Measurements from ENCODE around the gene TMEM205. TPM values are rescaled to one million over a fixed set of nuclear protein-coding genes. Genes with fewer than 3 reads are reported as not detected.

TMEM205 gene
- total RNA-seq, 3 donors from 2014 or later (not counting 1 experiment from before 2014, with no cell fraction given): 25.0 to 29.9 (median 29.5) TPM

GRCh38 chr19:11375143-11375948 is 29.3 kb upstream of the TMEM205 start:
- Histone ChIP-seq H3K4me1 (ENCODE audit: control insufficient read depth, insufficient read depth, low read length) (peaks cover 37% of the 10 kb centered on the region), H3K36me3 (ENCODE audit: control insufficient read depth, insufficient read depth, low read length) (no peaks in the 10 kb centered on the region), H3K9me3 (ENCODE audit: control insufficient read depth, insufficient read depth, low read length) (no peaks in the 10 kb centered on the region), H3K27me3 (ENCODE audit: control insufficient read depth, insufficient read depth, low read length) (no peaks in the 10 kb centered on the region), H3K4me3 (ENCODE audit: low read length) (peak overlapping the region; percentile 84), H3K27ac (ENCODE audit: low read length) (peak overlapping the region; percentile 94)
- intact Hi-C loops (cut with micrococcal nuclease): loop anchor here (1.0 to 10.0 kb wide), 4 partner anchors 21 to 129 kb away; partner anchors contain the start of genes CCDC159, ODAD3, PLPPR2 and PRKCSH
- no peak overlapping the region for H3K4me3 Mint-ChIP-seq
- H3K27ac Mint-ChIP-seq: no peak overlapping the region
- 6% methylated on average over 27 of the region's 27 CpGs for whole genome bisulfite sequencing (ENCODE audit: insufficient coverage)
- H3K4me1 Mint-ChIP-seq: peaks cover 12% of the 10 kb centered on the region in 2 donors
- TF ChIP-seq, protein P1, sequence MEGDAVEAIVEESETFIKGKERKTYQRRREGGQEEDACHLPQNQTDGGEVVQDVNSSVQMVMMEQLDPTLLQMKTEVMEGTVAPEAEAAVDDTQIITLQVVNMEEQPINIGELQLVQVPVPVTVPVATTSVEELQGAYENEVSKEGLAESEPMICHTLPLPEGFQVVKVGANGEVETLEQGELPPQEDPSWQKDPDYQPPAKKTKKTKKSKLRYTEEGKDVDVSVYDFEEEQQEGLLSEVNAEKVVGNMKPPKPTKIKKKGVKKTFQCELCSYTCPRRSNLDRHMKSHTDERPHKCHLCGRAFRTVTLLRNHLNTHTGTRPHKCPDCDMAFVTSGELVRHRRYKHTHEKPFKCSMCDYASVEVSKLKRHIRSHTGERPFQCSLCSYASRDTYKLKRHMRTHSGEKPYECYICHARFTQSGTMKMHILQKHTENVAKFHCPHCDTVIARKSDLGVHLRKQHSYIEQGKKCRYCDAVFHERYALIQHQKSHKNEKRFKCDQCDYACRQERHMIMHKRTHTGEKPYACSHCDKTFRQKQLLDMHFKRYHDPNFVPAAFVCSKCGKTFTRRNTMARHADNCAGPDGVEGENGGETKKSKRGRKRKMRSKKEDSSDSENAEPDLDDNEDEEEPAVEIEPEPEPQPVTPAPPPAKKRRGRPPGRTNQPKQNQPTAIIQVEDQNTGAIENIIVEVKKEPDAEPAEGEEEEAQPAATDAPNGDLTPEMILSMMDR (IDR thresholded peaks at IDR 0.05): no peak
- no peaks in the 10 kb centered on the region for H3K27me3 Mint-ChIP-seq (ENCODE audit: low read depth in 2 of 2)
- no peaks in the 10 kb centered on the region for H3K9me3 Mint-ChIP-seq
- no peaks in the 10 kb centered on the region for H3K36me3 Mint-ChIP-seq
- peak; percentile 59 to 87 for DNase-seq
- peak; percentile 25 to 51 (median 30) for ATAC-seq

DNA sequence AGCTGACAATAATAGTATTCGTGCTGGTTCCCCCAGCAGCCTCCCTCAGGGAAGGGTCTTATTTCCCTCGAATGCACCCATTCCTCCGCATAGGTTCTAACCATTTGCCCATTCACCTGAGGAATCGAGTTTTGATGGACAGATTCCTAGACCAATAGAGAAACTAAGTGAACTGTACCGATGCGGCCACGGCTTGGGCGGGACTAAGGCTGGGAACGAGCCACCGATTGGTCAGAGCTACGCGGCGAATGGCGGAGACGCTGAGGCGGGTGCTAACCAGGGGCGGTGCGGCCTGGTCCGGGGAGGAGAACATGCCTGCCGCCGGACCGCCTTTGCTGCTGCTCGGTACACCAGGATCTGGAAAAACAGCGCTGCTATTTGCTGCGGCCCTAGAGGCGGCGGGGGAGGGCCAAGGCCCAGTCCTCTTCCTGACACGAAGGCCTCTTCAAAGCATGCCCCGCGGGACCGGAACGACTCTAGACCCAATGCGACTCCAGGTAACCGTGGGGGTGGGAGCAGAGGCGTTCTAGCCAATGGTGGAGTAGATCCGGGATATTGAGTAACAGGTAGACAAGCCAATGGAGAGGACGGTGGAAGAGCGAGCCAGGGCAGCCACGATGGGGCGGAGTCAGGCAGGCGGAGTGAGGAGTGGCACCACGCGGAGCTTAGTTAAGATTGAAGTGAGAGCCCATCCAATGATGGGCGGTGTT is 28.5 kb upstream of the TMEM205 start, which contains the start of gene SWSAP1:
Gene SWSAP1 (plus strand): TSS at position 234 of the 710 bp plus-strand sequence. CDS start 15 bp downstream, at position 249.
- no peaks in the 10 kb centered on the region for H3K9me3 ChIP-seq (ENCODE audit: control insufficient read depth, insufficient read depth, low read length)
- H3K9me3 Mint-ChIP-seq: no peaks in the 10 kb centered on the region
- under 1% methylated on average over 44 of the region's 44 CpGs for WGBS (ENCODE audit: insufficient coverage)
- DNase-seq: peak; percentile 97 to 99
- peak; percentile 88 to 97 (median 89) for ATAC-seq
- no peak within 1 kb of the TSS for H3K4me3 Mint-ChIP-seq
- peak within 1 kb of the TSS; percentile 84 for H3K4me3 ChIP-seq (ENCODE audit: low read length)
- H3K4me1 ChIP-seq (ENCODE audit: control insufficient read depth, insufficient read depth, low read length): peaks cover 31% of the 10 kb centered on the region
- no peaks in the 10 kb centered on the region for H3K27me3 ChIP-seq (ENCODE audit: control insufficient read depth, insufficient read depth, low read length)
- peaks cover 6% of the 10 kb centered on the region in 2 donors for H3K4me1 Mint-ChIP-seq
- H3K36me3 Mint-ChIP-seq: no peaks in the 10 kb centered on the region
- H3K36me3 ChIP-seq (ENCODE audit: control insufficient read depth, insufficient read depth, low read length): no peaks in the 10 kb centered on the region
- H3K27ac ChIP-seq (ENCODE audit: low read length): peak within 1 kb of the TSS; percentile 94
- no peaks in the 10 kb centered on the region for H3K27me3 Mint-ChIP-seq (ENCODE audit: low read depth in 2 of 2)
- intact Hi-C loops (cut with micrococcal nuclease): loop anchor here (1.0 to 10.0 kb wide), 4 partner anchors 20 to 130 kb away; partner anchors contain the start of genes CCDC159, ODAD3, PLPPR2 and PRKCSH
- no peak within 1 kb of the TSS for H3K27ac Mint-ChIP-seq
- TF ChIP-seq, protein P1 (IDR thresholded peaks at IDR 0.05): no peak

DNA sequence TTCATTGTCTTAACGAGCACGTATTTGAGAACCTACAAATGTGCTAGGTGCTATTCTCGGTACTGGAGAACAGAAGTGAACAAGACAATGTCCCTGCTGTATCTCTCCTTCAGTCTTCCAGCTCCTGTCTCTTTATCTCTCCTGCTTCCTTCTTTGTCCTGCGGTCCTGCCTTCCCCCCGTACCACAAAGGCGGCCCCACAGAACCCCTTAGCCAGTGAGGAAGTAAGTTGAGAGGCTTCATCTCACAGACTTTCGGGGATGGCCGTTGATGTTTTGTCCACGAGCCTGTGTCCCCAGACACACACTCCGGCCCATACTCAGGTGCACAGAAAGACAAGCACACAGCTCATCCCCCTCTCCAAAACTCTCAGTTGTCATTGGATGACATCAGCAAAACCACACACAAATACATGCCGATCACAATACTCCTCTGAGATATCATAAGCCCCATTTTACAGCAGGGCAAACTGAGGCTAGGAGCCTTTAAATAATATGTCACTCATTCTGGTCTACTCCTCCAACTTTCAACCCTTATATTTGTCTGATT is 27.9 kb upstream of the TMEM205 start:
- H3K27ac Mint-ChIP-seq: no peak overlapping the region
- ATAC-seq: no peak
- peak overlapping the region; percentile 84 for H3K4me3 ChIP-seq (ENCODE audit: low read length)
- H3K27ac ChIP-seq (ENCODE audit: low read length): peak overlapping the region; percentile 94
- no peaks in the 10 kb centered on the region for H3K9me3 ChIP-seq (ENCODE audit: control insufficient read depth, insufficient read depth, low read length)
- H3K9me3 Mint-ChIP-seq: no peaks in the 10 kb centered on the region
- WGBS (ENCODE audit: insufficient coverage): 9% methylated on average over 11 of the region's 11 CpGs
- H3K4me3 Mint-ChIP-seq: no peak overlapping the region
- peaks cover 31% of the 10 kb centered on the region for H3K4me1 ChIP-seq (ENCODE audit: control insufficient read depth, insufficient read depth, low read length)
- H3K36me3 ChIP-seq (ENCODE audit: control insufficient read depth, insufficient read depth, low read length): no peaks in the 10 kb centered on the region
- no peak for DNase-seq
- intact Hi-C loops (cut with micrococcal nuclease): loop anchor here (2.0 to 10.0 kb wide), 3 partner anchors 19 to 131 kb away; partner anchors contain the start of genes ODAD3, PLPPR2, PRKCSH and ZNF653
- no peaks in the 10 kb centered on the region for H3K27me3 ChIP-seq (ENCODE audit: control insufficient read depth, insufficient read depth, low read length)
- H3K27me3 Mint-ChIP-seq (ENCODE audit: low read depth in 2 of 2): no peaks in the 10 kb centered on the region
- H3K4me1 Mint-ChIP-seq: peaks cover 6% of the 10 kb centered on the region in 2 donors
- TF ChIP-seq, protein P1 (IDR thresholded peaks at IDR 0.05): no peak
- H3K36me3 Mint-ChIP-seq: no peaks in the 10 kb centered on the region

Data from natural killer cell (primary cell).